Stimulated activated CD4-positive, alpha-beta T cell treated with anti-CD3 and anti-CD28 coated beads, Interleukin-4, amount 100 ng/mL, for 4 hours (primary cell): Measurements from ENCODE around the gene CDK5R2.

ENCODE experiments used
- DNase-seq, 2 experiments: peaks; one replicate each; pipeline ENCODE4 v3.0.0-alpha.2; 2020

Gene CDK5R2

GRCh38 chr2:219009294-219009693 lies 49.8 kb downstream of the CDK5R2 start:
- no peak for DNase-seq

GRCh38 chr2:219010162-219010756 lies 50.8 kb downstream of the CDK5R2 start:
- DNase-seq: no peak

GRCh38 chr2:219010873-219011272 lies 51.4 kb downstream of the CDK5R2 start:
- no peak for DNase-seq
